Loucy (cell line): ENCODE data around the gene CTSW.

Experiments
- H2AFZ ChIP-seq: fragments of 200-600 bp; sonication (generic); 2 replicates; pipeline ENCODE4 v1.6.0; 2016; ENCODE audit warnings: antibody characterized with exemption, mild to moderate bottlenecking, low read length, moderate library complexity
- H3F3A ChIP-seq: fragments of 200-600 bp; 2 replicates; pipeline ENCODE4 v1.6.0; 2016; ENCODE audit warnings: antibody characterized with exemption, low read depth, mild to moderate bottlenecking
- H3K27me3 ChIP-seq: fragments of 200-600 bp; sonication (generic); 2 replicates; pipeline ENCODE4 v1.6.1; 2014; ENCODE audit warnings: low read length, mild to moderate bottlenecking; ENCODE audit not compliant: insufficient read depth, poor library complexity, severe bottlenecking
- H3K36me3 ChIP-seq: fragments of 200-600 bp; sonication (generic); 2 replicates; pipeline ENCODE4 v1.6.1; 2016; ENCODE audit warnings: low read length; ENCODE audit not compliant: insufficient read depth
- H3K4me1 ChIP-seq: fragments of 200-600 bp; sonication (generic); 2 replicates; pipeline ENCODE4 v1.5.1; 2014; ENCODE audit warnings: low read length, mild to moderate bottlenecking; ENCODE audit not compliant: insufficient read depth, poor library complexity, severe bottlenecking
- H3K4me2 ChIP-seq: fragments of 200-600 bp; sonication (generic); 2 replicates; pipeline ENCODE4 v1.6.0; 2014; ENCODE audit warnings: antibody characterized with exemption, low read length, low read depth, mild to moderate bottlenecking; ENCODE audit not compliant: poor library complexity, severe bottlenecking
- H3K4me3 ChIP-seq: fragments of 200-600 bp; sonication (generic); 2 replicates; pipeline ENCODE4 v1.5.1; 2014; ENCODE audit warnings: low read length, mild to moderate bottlenecking, mixed read lengths; ENCODE audit not compliant: poor library complexity, severe bottlenecking
- H3K79me2 ChIP-seq: fragments of 200-600 bp; sonication (generic); 2 replicates; pipeline ENCODE4 v1.6.1; 2014; ENCODE audit warnings: low read length; ENCODE audit not compliant: insufficient read depth
- H3K9ac ChIP-seq: fragments of 200-600 bp; sonication (generic); 2 replicates; pipeline ENCODE4 v1.6.0; 2014; ENCODE audit warnings: mild to moderate bottlenecking, low read depth, low read length, moderate library complexity; ENCODE audit not compliant: poor library complexity, severe bottlenecking
- H3K9me2 ChIP-seq: fragments of 200-600 bp; sonication (generic); replicated peaks from 2 replicates; pipeline ENCODE4 v1.6.1; 2016; ENCODE audit warnings: low read depth, low read length, mixed read lengths
- H3K9me3 ChIP-seq: fragments of 200-600 bp; sonication (generic); 2 replicates; pipeline ENCODE4 v1.6.1; 2014; ENCODE audit warnings: mild to moderate bottlenecking, antibody characterized with exemption, low read length, low read depth; ENCODE audit not compliant: insufficient read depth
- H4K20me1 ChIP-seq: fragments of 200-600 bp; sonication (generic); 2 replicates; pipeline ENCODE4 v1.6.0; 2014; ENCODE audit warnings: antibody characterized with exemption, low read length, mild to moderate bottlenecking; ENCODE audit not compliant: insufficient read depth, poor library complexity, severe bottlenecking
- EZH2phosphoT487 ChIP-seq: fragments of 200-600 bp; IDR thresholded peaks from 2 replicates; pipeline ENCODE4 v1.6.1; 2018; ENCODE audit warnings: antibody characterized with exemption, mild to moderate bottlenecking, moderate library complexity, borderline replicate concordance
- TF ChIP-seq, protein P1 (sequence below): fragments of 200-600 bp; sonication (generic); conservative IDR thresholded peaks from 2 replicates; pipeline ENCODE4 v1.5.1; 2014; ENCODE audit warnings: mild to moderate bottlenecking, antibody characterized with exemption, low read length

CTSW gene

DNA sequence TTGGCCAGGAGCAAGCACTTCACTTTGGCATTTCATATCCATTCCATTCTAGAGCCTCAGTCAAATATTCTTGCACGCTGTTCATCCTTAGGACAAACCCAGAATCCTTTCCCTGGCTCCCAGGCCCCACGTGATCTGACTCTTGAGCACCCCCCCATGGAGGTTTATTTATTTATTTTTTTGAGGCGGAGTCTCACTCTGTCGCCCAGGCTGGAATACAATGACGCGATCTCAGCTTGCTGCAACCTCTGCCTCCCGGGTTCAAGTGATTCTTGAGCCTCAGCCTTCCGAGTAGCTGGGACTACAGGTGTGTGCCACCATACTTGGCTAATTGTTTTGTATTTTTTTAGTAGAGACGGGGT lies 52.9 kb downstream of the CTSW start:
- TF ChIP-seq, protein P1, sequence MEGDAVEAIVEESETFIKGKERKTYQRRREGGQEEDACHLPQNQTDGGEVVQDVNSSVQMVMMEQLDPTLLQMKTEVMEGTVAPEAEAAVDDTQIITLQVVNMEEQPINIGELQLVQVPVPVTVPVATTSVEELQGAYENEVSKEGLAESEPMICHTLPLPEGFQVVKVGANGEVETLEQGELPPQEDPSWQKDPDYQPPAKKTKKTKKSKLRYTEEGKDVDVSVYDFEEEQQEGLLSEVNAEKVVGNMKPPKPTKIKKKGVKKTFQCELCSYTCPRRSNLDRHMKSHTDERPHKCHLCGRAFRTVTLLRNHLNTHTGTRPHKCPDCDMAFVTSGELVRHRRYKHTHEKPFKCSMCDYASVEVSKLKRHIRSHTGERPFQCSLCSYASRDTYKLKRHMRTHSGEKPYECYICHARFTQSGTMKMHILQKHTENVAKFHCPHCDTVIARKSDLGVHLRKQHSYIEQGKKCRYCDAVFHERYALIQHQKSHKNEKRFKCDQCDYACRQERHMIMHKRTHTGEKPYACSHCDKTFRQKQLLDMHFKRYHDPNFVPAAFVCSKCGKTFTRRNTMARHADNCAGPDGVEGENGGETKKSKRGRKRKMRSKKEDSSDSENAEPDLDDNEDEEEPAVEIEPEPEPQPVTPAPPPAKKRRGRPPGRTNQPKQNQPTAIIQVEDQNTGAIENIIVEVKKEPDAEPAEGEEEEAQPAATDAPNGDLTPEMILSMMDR: peak; percentile 30; the same call in 1 of the 2 replicates
- TF ChIP-seq EZH2phosphoT487: no peak
- H3F3A ChIP-seq: peaks cover 3% of the 10 kb centered on the region; the same call in 1 of the 2 replicates
- no peak overlapping the region for H3K9ac ChIP-seq
- H3K4me1 ChIP-seq: peaks cover 22% of the 10 kb centered on the region
- no peaks in the 10 kb centered on the region for H3K36me3 ChIP-seq
- no peak overlapping the region for H2AFZ ChIP-seq
- H4K20me1 ChIP-seq: no peaks in the 10 kb centered on the region
- no peak overlapping the region for H3K4me2 ChIP-seq
- no peaks in the 10 kb centered on the region for H3K79me2 ChIP-seq
- no peaks in the 10 kb centered on the region for H3K9me3 ChIP-seq
- no peaks in the 10 kb centered on the region for H3K9me2 ChIP-seq
- no peak overlapping the region for H3K4me3 ChIP-seq
- H3K27me3 ChIP-seq: no peaks in the 10 kb centered on the region
